ENCODE measurements around the gene SCARB1. TPM values are rescaled to one million over a fixed set of nuclear protein-coding genes. Genes with fewer than 3 reads are reported as not detected.

Gene SCARB1
- total RNA-seq, 1 experiment from 2014 or later, result 31.3 TPM

- Mint-ChIP-seq H3K27ac (no peak overlapping the region), H3K27me3 (ENCODE audit: low read depth) (no peaks in the 10 kb centered on the region), H3K4me1 (peaks cover 11 to 12% of the 10 kb centered on the region in 2 experiments), H3K4me3 (no peak overlapping the region), H3K9me3 (no peaks in the 10 kb centered on the region), H3K36me3 (ENCODE audit: insufficient read depth in 1 of 3, low read depth in 3 of 3) (peaks cover 6 to 19% (median 12%) of the 10 kb centered on the region in 3 experiments)
- Histone ChIP-seq H3K56ac (ENCODE audit: insufficient read length, low read depth, low read length) (no peak overlapping the region), H3K23ac (ENCODE audit: insufficient read length, low read depth, low read length) (no peak overlapping the region), H2BK5ac (ENCODE audit: insufficient read length, low read length) (no peak overlapping the region), H2BK120ac (ENCODE audit: low read depth, low read length, poor library complexity, severe bottlenecking) (no peak overlapping the region), H3K9ac (ENCODE audit: extremely low read depth, insufficient read length, low read length) (no peak overlapping the region), H3K79me2 (ENCODE audit: insufficient read depth, low read length) (no peaks in the 10 kb centered on the region), H2BK15ac (ENCODE audit: low read depth, low read length) (no peak overlapping the region), H3K4me1 (ENCODE audit: insufficient read depth, low read length) (peaks cover 6% of the 10 kb centered on the region), H3K4ac (ENCODE audit: low read depth, low read length) (no peak overlapping the region), H2BK12ac (ENCODE audit: insufficient read length, low read depth, low read length) (no peak overlapping the region), H3K9me3 (ENCODE audit: control insufficient read depth, low read depth, low read length) (no peaks in the 10 kb centered on the region), H4K91ac (ENCODE audit: insufficient read length, low read depth, low read length) (no peak overlapping the region), H2BK20ac (ENCODE audit: low read depth, low read length, poor library complexity, severe bottlenecking) (no peak overlapping the region), H3T11ph (ENCODE audit: low read length) (no peak overlapping the region), H3K23me2 (ENCODE audit: insufficient read length, low read depth, low read length, poor library complexity, severe bottlenecking) (no peaks in the 10 kb centered on the region), H2AFZ (ENCODE audit: low read length) (no peak overlapping the region), H3K18ac (ENCODE audit: insufficient read length, low read depth, low read length) (no peak overlapping the region), H3K4me2 (ENCODE audit: insufficient read depth, insufficient read length, low read length) (no peak overlapping the region), H3K14ac (ENCODE audit: insufficient read depth, low read length) (no peak overlapping the region), H3K27me3 (ENCODE audit: insufficient read depth, low read length) (no peaks in the 10 kb centered on the region), H4K20me1 (ENCODE audit: control insufficient read depth, insufficient read depth, insufficient read length) (no peaks in the 10 kb centered on the region), H4K8ac (replicated peaks; ENCODE audit: insufficient read length, low read depth, low read length) (no peak overlapping the region), H3K27ac (ENCODE audit: insufficient read length, low read depth, low read length) (no peak overlapping the region), H2AK5ac (ENCODE audit: insufficient read length, low read length) (no peak overlapping the region), H3K79me1 (ENCODE audit: insufficient read depth, low read depth, low read length, poor library complexity, severe bottlenecking) (no peaks in the 10 kb centered on the region), H4K5ac (ENCODE audit: insufficient read length, low read depth, low read length) (no peak overlapping the region)
- no peak for DNase-seq
- TF ChIP-seq CTCF (conservative IDR thresholded peaks at IDR 0.05), result no peak
- WGBS (ENCODE audit: extremely low coverage, insufficient read length, low lambda C conversion rate), result no CpG with 5 or more reads among the region's 13 CpGs
Observed at GRCh38 chr12:124792156-124792555, 71.5 kb downstream of the SCARB1 start.
